Neural crest cell (in vitro differentiated cells): Measurements from ENCODE around the gene NOL9. TPM values are rescaled to one million over a fixed set of nuclear protein-coding genes. Genes with fewer than 3 reads are reported as not detected.

Experiments
- DNase-seq: peaks from one replicate; pipeline ENCODE4 v3.0.0; 2021; ENCODE audit warnings: low read depth, mixed read lengths, low spot score
- H3K27ac Mint-ChIP-seq: one replicate; pipeline ENCODE4 v1.8.0; 2021; ENCODE audit warnings: mild to moderate bottlenecking, mixed read lengths; ENCODE audit not compliant: unreplicated experiment
- H3K27me3 Mint-ChIP-seq: 2 replicates; pipeline ENCODE4 v1.8.0; 2021; ENCODE audit warnings: low read depth, mild to moderate bottlenecking, mixed read lengths
- H3K36me3 Mint-ChIP-seq: 2 replicates; pipeline ENCODE4 v1.8.0; 2021; ENCODE audit warnings: low read depth, mild to moderate bottlenecking, mixed read lengths
- H3K4me1 Mint-ChIP-seq: 2 replicates; pipeline ENCODE4 v1.8.0; 2021; ENCODE audit warnings: mixed read lengths
- H3K4me3 Mint-ChIP-seq: one replicate; pipeline ENCODE4 v1.8.0; 2021; ENCODE audit warnings: mild to moderate bottlenecking, mixed read lengths
- H3K9me3 Mint-ChIP-seq: 2 replicates; pipeline ENCODE4 v1.8.0; 2021; ENCODE audit warnings: mixed read lengths
- CTCF ChIP-seq: fragments of 200-600 bp; sonication (generic); conservative IDR thresholded peaks from 2 replicates; pipeline ENCODE4 v1.5.0; 2021; ENCODE audit warnings: antibody characterized with exemption, mild to moderate bottlenecking
- total RNA-seq: library from RNA; stranded (reverse); gene quantifications from 2 replicates; pipeline ENCODE4 v1.2.1, GENCODE V29; 2021

The NOL9 gene
- total RNA-seq, 1 donor from 2014 or later = 47.2 TPM

- DNase-seq = no peak
- peaks cover 27% of the 10 kb centered on the region for H3K4me1 Mint-ChIP-seq
- no peak for TF ChIP-seq CTCF
- H3K27ac Mint-ChIP-seq = no peak overlapping the region
- H3K4me3 Mint-ChIP-seq = no peak overlapping the region
- no peaks in the 10 kb centered on the region for H3K36me3 Mint-ChIP-seq
- H3K27me3 Mint-ChIP-seq = no peaks in the 10 kb centered on the region
- H3K9me3 Mint-ChIP-seq = no peaks in the 10 kb centered on the region
These were observed 32.8 kb downstream of the NOL9 start for GRCh38 chr1:6521536-6521935.

GRCh38 chr1:6519935-6520671, 34.2 kb downstream of the NOL9 start:
- H3K36me3 Mint-ChIP-seq = no peaks in the 10 kb centered on the region
- peak; percentile 55 for DNase-seq
- TF ChIP-seq CTCF = no peak
- no peak overlapping the region for H3K4me3 Mint-ChIP-seq
- no peaks in the 10 kb centered on the region for H3K27me3 Mint-ChIP-seq
- no peaks in the 10 kb centered on the region for H3K9me3 Mint-ChIP-seq
- peaks cover 27% of the 10 kb centered on the region for H3K4me1 Mint-ChIP-seq
- peak overlapping the region; percentile 92 for H3K27ac Mint-ChIP-seq

- H3K4me3 Mint-ChIP-seq = no peak overlapping the region
- no peak for DNase-seq
- H3K27ac Mint-ChIP-seq = peak overlapping the region; percentile 92
- H3K4me1 Mint-ChIP-seq = peaks cover 27% of the 10 kb centered on the region
- TF ChIP-seq CTCF = no peak
- H3K27me3 Mint-ChIP-seq = no peaks in the 10 kb centered on the region
- no peaks in the 10 kb centered on the region for H3K36me3 Mint-ChIP-seq
- no peaks in the 10 kb centered on the region for H3K9me3 Mint-ChIP-seq
These were observed 34.8 kb downstream of the NOL9 start for GRCh38 chr1:6519491-6519934.

- Mint-ChIP-seq H3K27ac (no peak overlapping the region), H3K4me1 (peaks cover 27% of the 10 kb centered on the region), H3K4me3 (no peak overlapping the region), H3K9me3 (no peaks in the 10 kb centered on the region), H3K36me3 (no peaks in the 10 kb centered on the region), H3K27me3 (no peaks in the 10 kb centered on the region)
- no peak for TF ChIP-seq CTCF
- no peak for DNase-seq
These were observed 36.9 kb downstream of the NOL9 start for GRCh38 chr1:6517435-6517851.

- Mint-ChIP-seq H3K27me3 (no peaks in the 10 kb centered on the region), H3K36me3 (no peaks in the 10 kb centered on the region), H3K27ac (no peak overlapping the region), H3K4me3 (no peak overlapping the region), H3K9me3 (no peaks in the 10 kb centered on the region), H3K4me1 (peaks cover 26% of the 10 kb centered on the region)
- TF ChIP-seq CTCF = no peak
- DNase-seq = no peak
These were observed 38.5 kb downstream of the NOL9 start for GRCh38 chr1:6515771-6516170.
